Effector memory CD4-positive, alpha-beta T cell (primary cell): ENCODE measurements around the gene HDLBP.
"Not testable (repeated sequence)": the region's sequence is repeated elsewhere in the genome, so short reads cannot be mapped to it uniquely, and the experiment has no call there.

Experiments used
- DNase-seq, 3 donors: peaks; one replicate each; pipeline ENCODE4 v3.0.0-alpha.2; 2020
- H3K27ac ChIP-seq: 2 replicates; pipeline ENCODE4 v1.7.0; 2013; ENCODE audit warnings: mild to moderate bottlenecking, low read length, moderate library complexity; ENCODE audit not compliant: insufficient read depth, poor library complexity, severe bottlenecking
- H3K27me3 ChIP-seq: replicated peaks from 2 replicates; pipeline ENCODE4 v1.7.0; 2013; ENCODE audit warnings: mild to moderate bottlenecking, low read length; ENCODE audit not compliant: insufficient read depth, control insufficient read depth, poor library complexity, severe bottlenecking
- H3K36me3 ChIP-seq: 2 replicates; pipeline ENCODE4 v1.7.0; 2013; ENCODE audit warnings: mild to moderate bottlenecking, low read length, moderate library complexity; ENCODE audit not compliant: control insufficient read depth, insufficient read depth
- H3K4me1 ChIP-seq: 2 replicates; pipeline ENCODE4 v1.7.0; 2013; ENCODE audit warnings: low read length, mild to moderate bottlenecking; ENCODE audit not compliant: control insufficient read depth, insufficient read depth, poor library complexity, severe bottlenecking
- H3K4me3 ChIP-seq: 2 replicates; pipeline ENCODE4 v1.7.0; 2013; ENCODE audit warnings: low read length, low read depth, mild to moderate bottlenecking; ENCODE audit not compliant: insufficient read depth, poor library complexity, severe bottlenecking
- H3K9me3 ChIP-seq: 2 replicates; pipeline ENCODE4 v1.7.0; 2013; ENCODE audit warnings: mild to moderate bottlenecking, low read length, moderate library complexity; ENCODE audit not compliant: control insufficient read depth

Gene HDLBP

GRCh38 chr2:241279413-241279812, 36.1 kb downstream of the HDLBP start:
- Histone ChIP-seq H3K4me3 (no peak overlapping the region), H3K27ac (no peak overlapping the region), H3K9me3 (no peaks in the 10 kb centered on the region), H3K4me1 (no peaks in the 10 kb centered on the region), H3K36me3 (no peaks in the 10 kb centered on the region), H3K27me3 (no peaks in the 10 kb centered on the region)
- no peak for DNase-seq

- not testable (repeated sequence) for DNase-seq, H3K9me3 ChIP-seq, H3K4me3 ChIP-seq, H3K27ac ChIP-seq, H3K36me3 ChIP-seq, H3K4me1 ChIP-seq, H3K27me3 ChIP-seq
Measured at GRCh38 chr2:241278306-241278705, 37.2 kb downstream of the HDLBP start.

GRCh38 chr2:241275910-241276309, 39.6 kb downstream of the HDLBP start:
- H3K4me1 ChIP-seq, result peaks cover 14% of the 10 kb centered on the region
- no peaks in the 10 kb centered on the region for H3K36me3 ChIP-seq
- no peaks in the 10 kb centered on the region for H3K9me3 ChIP-seq
- no peak for DNase-seq
- H3K4me3 ChIP-seq, result no peak overlapping the region
- no peak overlapping the region for H3K27ac ChIP-seq
- H3K27me3 ChIP-seq, result no peaks in the 10 kb centered on the region

- Histone ChIP-seq H3K27me3 (no peaks in the 10 kb centered on the region), H3K9me3 (no peaks in the 10 kb centered on the region), H3K4me3 (no peak overlapping the region), H3K4me1 (peaks cover 15% of the 10 kb centered on the region), H3K36me3 (no peaks in the 10 kb centered on the region), H3K27ac (no peak overlapping the region)
- DNase-seq, result no peak
Measured at GRCh38 chr2:241275504-241275903, 40.0 kb downstream of the HDLBP start.

GRCh38 chr2:241274127-241274526, 41.3 kb downstream of the HDLBP start:
- H3K27ac ChIP-seq, result no peak overlapping the region
- H3K27me3 ChIP-seq, result no peaks in the 10 kb centered on the region
- no peak for DNase-seq
- no peak overlapping the region for H3K4me3 ChIP-seq
- H3K4me1 ChIP-seq, result peaks cover 15% of the 10 kb centered on the region
- no peaks in the 10 kb centered on the region for H3K36me3 ChIP-seq
- no peaks in the 10 kb centered on the region for H3K9me3 ChIP-seq

- Histone ChIP-seq H3K4me1 (peaks cover 15% of the 10 kb centered on the region), H3K9me3 (no peaks in the 10 kb centered on the region), H3K36me3 (peaks cover 4% of the 10 kb centered on the region), H3K27ac (no peak overlapping the region), H3K27me3 (no peaks in the 10 kb centered on the region), H3K4me3 (peak overlapping the region; percentile 59)
- DNase-seq, result no peak
Measured at GRCh38 chr2:241273210-241274020, 42.1 kb downstream of the HDLBP start.

- H3K4me3 ChIP-seq, result peak overlapping the region; percentile 71
- H3K27me3 ChIP-seq, result no peaks in the 10 kb centered on the region
- H3K36me3 ChIP-seq, result peaks cover 8% of the 10 kb centered on the region
- H3K4me1 ChIP-seq, result peaks cover 15% of the 10 kb centered on the region
- H3K27ac ChIP-seq, result peak overlapping the region; percentile 61
- DNase-seq, result peak; percentile 32 to 47 (median 36)
- H3K9me3 ChIP-seq, result no peaks in the 10 kb centered on the region
Measured at GRCh38 chr2:241272303-241273209, 42.9 kb downstream of the HDLBP start.

GRCh38 chr2:241271706-241272302, 43.7 kb downstream of the HDLBP start:
- Histone ChIP-seq H3K4me3 (peak overlapping the region; percentile 71), H3K27ac (peak overlapping the region; percentile 61), H3K27me3 (no peaks in the 10 kb centered on the region), H3K36me3 (peaks cover 9% of the 10 kb centered on the region), H3K4me1 (peaks cover 15% of the 10 kb centered on the region), H3K9me3 (no peaks in the 10 kb centered on the region)
- peak; percentile 34 to 45 (median 38) for DNase-seq

- H3K9me3 ChIP-seq, result no peaks in the 10 kb centered on the region
- no peak overlapping the region for H3K27ac ChIP-seq
- no peak overlapping the region for H3K4me3 ChIP-seq
- peaks cover 15% of the 10 kb centered on the region for H3K4me1 ChIP-seq
- H3K27me3 ChIP-seq, result no peaks in the 10 kb centered on the region
- H3K36me3 ChIP-seq, result peaks cover 22% of the 10 kb centered on the region
- DNase-seq, result no peak
Measured at GRCh38 chr2:241270531-241270930, 44.9 kb downstream of the HDLBP start.
